Spleen (tissue), 11 donors: ENCODE measurements around the gene INTS6. TPM values are rescaled to one million over a fixed set of nuclear protein-coding genes. Genes with fewer than 3 reads are reported as not detected.

Experiments
- DNase-seq: peaks from one replicate; pipeline ENCODE4 v3.0.0-alpha.2; 2020
- H3K27ac ChIP-seq, 8 donors: fragments of 200-600 bp; sonication (generic) in 7 of 8; 1 replicate in 4 of 8; 2 replicates in 4 of 8; pipeline versions ENCODE4 v1.5.0 to v1.8.0; 2016 to 2021; ENCODE audit warnings: inconsistent platforms in 4 of 8, mild to moderate bottlenecking in 4 of 8, moderate library complexity in 1 of 8
- H3K27me3 ChIP-seq, 7 donors: fragments of 200-600 bp; sonication (generic) in 6 of 7; replicated peaks in 1 of 7; 1 replicate in 4 of 7; 2 replicates in 3 of 7; pipeline versions ENCODE4 v1.5.0 to v1.8.0; 2016 to 2021; ENCODE audit warnings: inconsistent platforms in 3 of 7, mild to moderate bottlenecking in 1 of 7
- H3K36me3 ChIP-seq, 6 donors: fragments of 200-600 bp; sonication (generic) in 5 of 6; 1 replicate in 4 of 6; 2 replicates in 2 of 6; pipeline versions ENCODE4 v1.5.0 to v1.8.0; 2016 to 2021; ENCODE audit warnings: inconsistent platforms in 2 of 6
- H3K4me1 ChIP-seq, 6 donors: fragments of 200-600 bp; sonication (generic) in 5 of 6; 1 replicate in 3 of 6; 2 replicates in 3 of 6; pipeline versions ENCODE4 v1.5.0 to v1.8.0; 2016 to 2021; ENCODE audit warnings: inconsistent platforms in 3 of 6
- H3K4me3 ChIP-seq, 8 donors: fragments of 200-600 bp; sonication (generic) in 7 of 8; 1 replicate in 4 of 8; 2 replicates in 4 of 8; pipeline versions ENCODE4 v1.5.0 to v1.8.0; 2016 to 2021; ENCODE audit warnings: inconsistent platforms in 4 of 8, mild to moderate bottlenecking in 4 of 8, moderate library complexity in 2 of 8
- H3K9me3 ChIP-seq, 8 donors: fragments of 200-600 bp; sonication (generic) in 7 of 8; 1 replicate in 4 of 8; 2 replicates in 4 of 8; pipeline versions ENCODE4 v1.5.0 to v1.8.0; 2016 to 2021; ENCODE audit warnings: inconsistent platforms in 4 of 8
- CTCF ChIP-seq, 11 experiments: fragments of 200-600 bp in 7 of 11; fragments of 450-650 bp in 4 of 11; sonication (generic) in 4 of 11; IDR thresholded peaks in 8 of 11; conservative IDR thresholded peaks in 3 of 11; 1 replicate in 7 of 11; 2 replicates in 4 of 11; pipeline versions ENCODE4 v1.4.0 to v1.8.0; 2016 to 2021; ENCODE audit warnings: antibody characterized with exemption in 11 of 11, inconsistent platforms in 4 of 11, mild to moderate bottlenecking in 1 of 11
- POLR2A ChIP-seq, 3 donors: fragments of 450-650 bp; IDR thresholded peaks; one replicate each; pipeline ENCODE4 v1.5.1; 2017; ENCODE audit warnings: antibody characterized with exemption in 3 of 3, mild to moderate bottlenecking in 1 of 3
- POLR2AphosphoS5 ChIP-seq, 3 donors: sonication (generic); formaldehyde crosslinking; IDR thresholded peaks; one replicate each; pipeline ENCODE4 v1.5.1; 2017; ENCODE audit warnings: antibody characterized with exemption in 3 of 3
- WGBS, 5 donors: extraction: QIAGEN DNeasy Blood & Tissue Kit in 3 of 5; methylation state at CpG; one replicate each; pipeline versions ENCODE4 v1.1.5 to v1.1.7; 2013 to 2018; 5-methylcytosine and 5-hydroxymethylcytosine counted together
- intact Hi-C: fragments of 100-400 bp; cut with DNase I; formaldehyde crosslinking; loops from one replicate; pipeline ENCODE4 v1.15.0; 2023; ENCODE audit warnings: low total_unique reads
- polyA plus RNA-seq, 3 donors: library from polyadenylated mRNA; stranded (reverse); fragments of 200-250 nt; gene quantifications; one replicate each; pipeline ENCODE4 v1.2.1, GENCODE V29; 2013
- total RNA-seq, 7 donors: library from RNA; depleted of rRNA in 3 of 7; stranded (reverse); fragments of >200 nt in 3 of 7; fragmentation: NEBNext Ultra II Directional in 4 of 7; extraction: Animal tissue kit (Norgen Biotek cat#: 25700) in 4 of 7; gene quantifications; one replicate each; pipeline versions ENCODE4 v1.1.0 to v1.2.1, GENCODE V29; 2016 to 2021
- donor health status: healthy with polysubstance abuse.
- donor health status: DM: no; HTN: no; CAD: no; lungs with moderate emphysema.
- donor health status: DM: no; HTN: no; CAD: no.
- donor health status: Bipolar disorder and iron deficiency.
- donor health status: healthy.
- donor health status: DM: no; HTN: no; CAD: no.
- donor health status: DM: yes; HTN: yes; CAD: no.

INTS6 gene
- total and polyA plus RNA-seq, 10 donors: 9.0 to 61.8 (median 45.8) TPM

GRCh38 chr13:51339354-51339753, 113.5 kb downstream of the INTS6 start, which contains the start of gene SERPINE3:
SERPINE3 (plus strand) TSS chr13:51339691; CDS start chr13:51341092, 1,401 bp downstream.
- 76 to 94% (median 86%) methylated on average over 11 of the region's 11 CpGs for WGBS, 5 donors
- no peak within 1 kb of the TSS for H3K4me3 ChIP-seq
- no peak for DNase-seq

GRCh38 chr13:51336746-51337145, 116.1 kb downstream of the INTS6 start:
- intact Hi-C loops: no loop called here
- 85 to 100% (median 86%) methylated on average over 3 to 5 of the region's 5 CpGs for WGBS, 5 donors
- TF ChIP-seq POLR2AphosphoS5 (IDR thresholded peaks at IDR 0.05): no peak
- no peak for TF ChIP-seq CTCF (IDR thresholded peaks at IDR 0.05 in 8 of 11, conservative IDR thresholded peaks at IDR 0.05 in 3 of 11)
- TF ChIP-seq POLR2A (IDR thresholded peaks at IDR 0.05): no peak
- Histone ChIP-seq H3K4me1 (no peaks in the 10 kb centered on the region), H3K9me3 (no peaks in the 10 kb centered on the region), H3K27ac (no peak overlapping the region), H3K27me3 (no peaks in the 10 kb centered on the region), H3K4me3 (no peak overlapping the region), H3K36me3 (no peaks in the 10 kb centered on the region)
- no peak for DNase-seq

More at GRCh38 chr13:51339354-51339753, 113.5 kb downstream of the INTS6 start, which contains the start of gene SERPINE3:
- no peaks in the 10 kb centered on the region for H3K9me3 ChIP-seq
- TF ChIP-seq POLR2AphosphoS5 (IDR thresholded peaks at IDR 0.05) (no peak), POLR2A (IDR thresholded peaks at IDR 0.05) (no peak), CTCF (IDR thresholded peaks at IDR 0.05 in 8 of 11, conservative IDR thresholded peaks at IDR 0.05 in 3 of 11) (no peak)
- no peaks in the 10 kb centered on the region for H3K36me3 ChIP-seq
- no peaks in the 10 kb centered on the region for H3K4me1 ChIP-seq
- intact Hi-C loops: no loop called here
- H3K27me3 ChIP-seq: no peaks in the 10 kb centered on the region
- no peak within 1 kb of the TSS for H3K27ac ChIP-seq

GRCh38 chr13:51333826-51334225, 119.0 kb downstream of the INTS6 start:
- intact Hi-C loops: no loop called here
- Histone ChIP-seq H3K9me3 (no peaks in the 10 kb centered on the region), H3K27ac (no peak overlapping the region), H3K4me1 (peaks cover 0 to 11% (median 1%) of the 10 kb centered on the region in 6 donors), H3K36me3 (no peaks in the 10 kb centered on the region), H3K27me3 (no peaks in the 10 kb centered on the region), H3K4me3 (no peak overlapping the region)
- DNase-seq: no peak
- TF ChIP-seq POLR2AphosphoS5 (IDR thresholded peaks at IDR 0.05) (no peak), CTCF (IDR thresholded peaks at IDR 0.05 in 8 of 11, conservative IDR thresholded peaks at IDR 0.05 in 3 of 11) (no peak), POLR2A (IDR thresholded peaks at IDR 0.05) (no peak)

GRCh38 chr13:51333421-51333820, 119.4 kb downstream of the INTS6 start:
- no peak overlapping the region for H3K4me3 ChIP-seq
- no peaks in the 10 kb centered on the region for H3K36me3 ChIP-seq
- intact Hi-C loops: no loop called here
- no peaks in the 10 kb centered on the region for H3K27me3 ChIP-seq
- DNase-seq: no peak
- H3K4me1 ChIP-seq: peaks cover 0 to 11% (median 1%) of the 10 kb centered on the region in 6 donors
- TF ChIP-seq CTCF (IDR thresholded peaks at IDR 0.05 in 8 of 11, conservative IDR thresholded peaks at IDR 0.05 in 3 of 11) (no peak), POLR2AphosphoS5 (IDR thresholded peaks at IDR 0.05) (no peak), POLR2A (IDR thresholded peaks at IDR 0.05) (no peak)
- H3K27ac ChIP-seq: no peak overlapping the region
- no peaks in the 10 kb centered on the region for H3K9me3 ChIP-seq
